Measurements from ENCODE around the gene USHBP1.

GRCh38 chr19:17215127-17215971, 49.2 kb downstream of the USHBP1 start, which contains the start of gene USE1:
- no peak for TF ChIP-seq CTCF (IDR thresholded peaks at IDR 0.05; ENCODE audit: borderline replicate concordance, extremely low read depth, low read length, poor library complexity, severe bottlenecking)
- TF ChIP-seq EZH2 (IDR thresholded peaks at IDR 0.05; ENCODE audit: borderline replicate concordance, low read depth, low read length, severe bottlenecking) = no peak
